ENCODE results near the gene COL4A5. TPM values are rescaled to one million over a fixed set of nuclear protein-coding genes. Genes with fewer than 3 reads are reported as not detected.

COL4A5 gene
- total and polyA plus RNA-seq, 8 donors, result 15.5 to 203 (median 166) TPM

DNA sequence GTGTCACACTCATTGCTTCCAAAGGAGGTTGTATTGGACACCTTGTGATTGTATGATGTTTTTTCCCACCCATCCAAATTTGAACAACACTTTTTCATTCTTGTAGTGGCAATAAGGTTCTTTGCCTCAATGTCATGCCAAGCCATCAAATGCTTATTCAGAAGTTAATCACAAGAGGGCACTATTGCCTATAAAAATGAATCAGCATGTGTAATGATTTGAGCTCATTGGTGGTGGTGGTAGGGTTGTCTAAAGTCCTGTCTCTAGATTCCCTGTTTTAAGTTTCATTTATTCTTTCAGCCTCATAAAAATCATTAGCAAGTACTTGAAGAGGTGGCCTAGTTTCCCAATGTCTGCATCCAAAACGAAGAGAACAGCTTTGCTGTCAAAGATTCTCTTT lies 259.7 kb downstream of the COL4A5 start:
- peak; percentile 59 for ATAC-seq
- Histone ChIP-seq H3K36me3 (no peaks in the 10 kb centered on the region), H3K4me3 (no peak overlapping the region), H3K9me3 (no peaks in the 10 kb centered on the region), H3K4me1 (no peaks in the 10 kb centered on the region), H3K27me3 (no peaks in the 10 kb centered on the region), H3K27ac (no peak overlapping the region)
- TF ChIP-seq, protein P1, sequence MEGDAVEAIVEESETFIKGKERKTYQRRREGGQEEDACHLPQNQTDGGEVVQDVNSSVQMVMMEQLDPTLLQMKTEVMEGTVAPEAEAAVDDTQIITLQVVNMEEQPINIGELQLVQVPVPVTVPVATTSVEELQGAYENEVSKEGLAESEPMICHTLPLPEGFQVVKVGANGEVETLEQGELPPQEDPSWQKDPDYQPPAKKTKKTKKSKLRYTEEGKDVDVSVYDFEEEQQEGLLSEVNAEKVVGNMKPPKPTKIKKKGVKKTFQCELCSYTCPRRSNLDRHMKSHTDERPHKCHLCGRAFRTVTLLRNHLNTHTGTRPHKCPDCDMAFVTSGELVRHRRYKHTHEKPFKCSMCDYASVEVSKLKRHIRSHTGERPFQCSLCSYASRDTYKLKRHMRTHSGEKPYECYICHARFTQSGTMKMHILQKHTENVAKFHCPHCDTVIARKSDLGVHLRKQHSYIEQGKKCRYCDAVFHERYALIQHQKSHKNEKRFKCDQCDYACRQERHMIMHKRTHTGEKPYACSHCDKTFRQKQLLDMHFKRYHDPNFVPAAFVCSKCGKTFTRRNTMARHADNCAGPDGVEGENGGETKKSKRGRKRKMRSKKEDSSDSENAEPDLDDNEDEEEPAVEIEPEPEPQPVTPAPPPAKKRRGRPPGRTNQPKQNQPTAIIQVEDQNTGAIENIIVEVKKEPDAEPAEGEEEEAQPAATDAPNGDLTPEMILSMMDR (IDR thresholded peaks at IDR 0.05), result peak in 1 of 2 donors; percentile 15
- DNase-seq, result peak in 2 of 4 donors; percentile 14 to 15
- intact Hi-C loops (cut with DNase I), result no loop called here

DNA sequence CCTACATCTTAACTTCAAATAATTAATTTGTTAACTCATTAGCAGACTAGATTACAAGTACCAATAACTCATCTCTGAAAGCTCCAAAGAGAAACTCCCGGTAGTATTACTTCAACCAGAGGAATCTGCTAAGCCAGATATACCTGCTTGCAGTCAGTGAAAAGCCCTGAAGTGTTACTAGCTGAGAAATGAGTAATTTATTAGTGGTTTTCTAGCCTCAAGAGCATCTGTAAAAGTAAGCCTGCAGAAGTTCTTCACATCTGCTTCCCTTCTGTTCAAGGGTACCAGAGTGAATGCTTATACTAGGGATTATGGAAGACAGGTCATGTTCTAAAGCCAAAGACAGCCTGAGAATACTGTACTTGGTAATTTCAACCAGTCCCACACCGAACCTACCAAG lies 262.0 kb downstream of the COL4A5 start:
- no peak overlapping the region for H3K4me3 ChIP-seq
- intact Hi-C loops (cut with DNase I), result no loop called here
- no peaks in the 10 kb centered on the region for H3K9me3 ChIP-seq
- H3K27me3 ChIP-seq, result no peaks in the 10 kb centered on the region
- H3K4me1 ChIP-seq, result no peaks in the 10 kb centered on the region
- no peak for DNase-seq
- TF ChIP-seq, protein P1 (IDR thresholded peaks at IDR 0.05), result no peak
- no peaks in the 10 kb centered on the region for H3K36me3 ChIP-seq
- ATAC-seq, result no peak
- H3K27ac ChIP-seq, result no peak overlapping the region

DNA sequence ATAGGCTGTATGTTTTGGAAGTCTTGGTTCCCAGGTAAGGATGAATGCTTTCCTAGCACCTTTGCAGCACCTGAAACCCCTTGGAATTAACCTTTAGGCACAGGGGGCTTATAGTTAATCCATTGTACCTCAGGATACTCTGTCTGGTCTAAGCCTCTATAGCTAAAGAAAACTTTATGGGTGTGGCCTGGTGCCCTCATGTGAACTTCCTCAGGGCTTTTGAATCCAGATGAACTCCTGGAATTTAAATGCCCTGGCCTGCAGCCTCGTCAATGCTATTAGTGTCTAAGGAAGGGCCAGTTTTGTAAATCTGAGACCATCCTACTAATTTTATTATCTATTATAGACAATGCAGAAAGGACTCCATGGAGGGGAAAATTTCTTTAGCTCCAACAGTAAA lies 262.9 kb downstream of the COL4A5 start:
- DNase-seq, result no peak
- Histone ChIP-seq H3K27ac (no peak overlapping the region), H3K4me1 (no peaks in the 10 kb centered on the region), H3K27me3 (no peaks in the 10 kb centered on the region), H3K9me3 (no peaks in the 10 kb centered on the region), H3K4me3 (no peak overlapping the region), H3K36me3 (no peaks in the 10 kb centered on the region)
- no peak for ATAC-seq
- TF ChIP-seq, protein P1 (IDR thresholded peaks at IDR 0.05), result no peak
- intact Hi-C loops (cut with DNase I), result no loop called here

DNA sequence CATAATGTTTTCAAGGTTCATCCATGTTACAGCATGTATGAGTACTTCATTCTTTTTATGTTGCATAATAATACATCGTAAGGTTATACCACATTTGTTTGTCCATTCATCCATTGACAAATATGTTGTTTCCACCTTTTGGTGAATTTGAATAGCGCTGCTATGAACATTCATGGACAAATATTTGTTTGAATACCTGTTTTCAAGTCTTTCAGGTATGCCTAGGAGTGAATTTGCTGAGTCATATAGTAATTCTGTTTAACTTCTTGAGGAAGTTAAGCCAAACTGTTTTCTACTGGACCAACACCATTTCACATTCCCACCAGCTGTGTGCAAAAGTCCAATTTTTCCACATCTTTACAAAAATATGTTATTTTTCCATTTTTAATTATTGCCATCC lies 265.2 kb downstream of the COL4A5 start:
- no peaks in the 10 kb centered on the region for H3K27me3 ChIP-seq
- no peaks in the 10 kb centered on the region for H3K9me3 ChIP-seq
- ATAC-seq (no peak), DNase-seq (no peak)
- no peak overlapping the region for H3K4me3 ChIP-seq
- no peaks in the 10 kb centered on the region for H3K4me1 ChIP-seq
- intact Hi-C loops (cut with DNase I), result no loop called here
- H3K36me3 ChIP-seq, result no peaks in the 10 kb centered on the region
- H3K27ac ChIP-seq, result no peak overlapping the region
- TF ChIP-seq, protein P1 (IDR thresholded peaks at IDR 0.05), result no peak

DNA sequence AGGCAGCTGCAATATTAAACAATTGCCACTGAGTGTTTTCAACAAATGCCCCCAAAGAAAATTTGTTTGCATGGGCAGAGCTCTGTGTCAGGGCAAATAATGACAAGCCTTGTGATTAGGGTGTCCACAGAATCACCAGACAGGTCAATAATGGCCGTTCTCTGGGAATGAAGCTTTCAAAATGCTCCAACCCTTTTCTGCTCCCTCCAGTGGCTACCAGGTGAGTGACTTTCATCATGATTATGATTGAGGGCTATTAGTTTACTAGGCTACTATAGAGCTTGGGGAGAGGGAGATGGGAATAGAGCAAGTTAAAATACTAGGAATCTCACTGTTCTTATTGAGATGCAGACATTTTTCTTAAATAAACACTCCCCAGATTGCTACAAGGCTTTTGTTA lies 273.2 kb downstream of the COL4A5 start:
- Histone ChIP-seq H3K9me3 (no peaks in the 10 kb centered on the region), H3K27ac (no peak overlapping the region), H3K4me1 (no peaks in the 10 kb centered on the region), H3K36me3 (no peaks in the 10 kb centered on the region), H3K27me3 (no peaks in the 10 kb centered on the region), H3K4me3 (no peak overlapping the region)
- intact Hi-C loops (cut with DNase I), result no loop called here
- no peak for ATAC-seq
- no peak for DNase-seq
- TF ChIP-seq, protein P1 (IDR thresholded peaks at IDR 0.05), result no peak
